GM18868 (cell line): ENCODE data around the gene TMPRSS6.

Experiments
- ATAC-seq: cut with Tn5 transposase; IDR thresholded peaks from one replicate; pipeline ENCODE4 v1.9.1; 2021; ENCODE audit warnings: mild to moderate bottlenecking, moderate library complexity; ENCODE audit not compliant: unreplicated experiment

The TMPRSS6 gene

GRCh38 chr22:37140686-37141323 lies 31.3 kb upstream of the TMPRSS6 start:
- no peak for ATAC-seq

GRCh38 chr22:37139762-37140161 lies 30.2 kb upstream of the TMPRSS6 start:
- ATAC-seq = no peak

DNA sequence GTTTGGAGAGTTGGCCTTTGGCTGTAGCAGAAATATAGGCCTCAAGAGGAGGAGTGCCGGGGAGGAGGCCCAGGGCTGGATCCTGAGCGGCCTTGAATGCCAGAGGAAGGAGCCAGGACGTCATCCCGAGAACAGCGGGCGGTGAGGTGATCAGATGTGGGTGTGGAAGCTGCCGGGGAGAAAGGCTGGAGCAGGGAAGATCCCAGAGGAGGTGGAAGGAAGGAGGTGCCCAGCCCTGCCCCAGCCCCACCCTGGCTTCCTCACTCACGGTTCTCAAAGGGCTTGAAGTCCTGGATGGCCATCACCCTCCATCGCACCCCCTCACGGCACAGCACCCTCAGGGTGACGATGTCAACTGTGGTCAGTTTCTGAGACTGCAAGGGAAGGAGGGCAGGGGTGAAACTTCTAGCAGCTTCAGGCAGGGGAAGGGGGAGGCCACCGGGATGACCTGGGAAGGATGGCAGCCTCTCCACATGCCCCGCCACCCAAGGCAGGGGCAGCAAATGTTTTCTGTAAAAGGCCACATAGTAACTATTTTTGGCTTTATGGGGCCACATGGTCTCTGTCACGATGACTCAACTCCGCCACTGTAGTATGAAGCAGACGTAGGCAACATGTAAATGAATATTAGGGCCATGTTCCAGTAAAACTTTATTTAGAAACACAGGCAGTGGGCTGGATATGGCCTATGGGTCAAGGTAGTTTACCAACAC lies 29.5 kb upstream of the TMPRSS6 start:
- ATAC-seq = no peak

DNA sequence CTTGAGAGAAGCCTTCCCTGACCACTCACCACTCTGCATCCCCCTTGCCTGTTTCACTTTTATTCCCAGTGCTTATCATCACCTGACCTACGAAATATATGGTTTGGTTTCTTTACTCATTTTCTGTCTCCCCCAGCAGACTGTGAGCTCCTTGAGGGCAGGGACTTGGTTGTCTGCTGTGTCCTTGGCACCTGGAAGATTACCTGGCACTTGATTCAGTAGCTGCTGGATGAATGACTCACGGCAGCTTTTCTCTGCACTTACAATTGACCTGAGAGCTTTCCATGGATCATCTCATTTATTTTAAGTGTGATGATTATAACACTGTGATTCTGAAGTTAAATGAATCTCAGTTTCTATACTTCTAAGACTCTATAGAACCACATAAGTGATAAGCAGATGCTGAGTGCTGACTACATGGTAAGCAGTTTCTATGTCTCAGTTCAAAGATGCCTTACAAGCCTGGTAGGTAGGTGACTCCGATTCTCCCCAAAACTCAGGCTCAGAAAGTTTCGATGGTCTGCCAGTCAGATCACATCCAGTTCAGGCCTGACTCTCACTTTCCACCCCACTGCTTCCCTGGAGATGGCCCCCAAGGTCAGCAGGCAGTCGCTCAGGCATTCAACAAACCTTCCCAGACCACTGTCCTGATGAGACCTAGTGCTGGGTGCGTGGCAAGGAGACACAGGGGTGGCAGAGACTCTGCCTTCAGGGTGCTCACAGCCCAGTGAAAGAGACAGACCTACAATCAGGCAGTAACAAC lies 28.6 kb upstream of the TMPRSS6 start:
- no peak for ATAC-seq

- no peak for ATAC-seq
Observed at GRCh38 chr22:37137131-37137530, 27.6 kb upstream of the TMPRSS6 start.

- no peak for ATAC-seq
Observed at GRCh38 chr22:37135023-37135422, 25.5 kb upstream of the TMPRSS6 start.

GRCh38 chr22:37133304-37134018 lies 23.9 kb upstream of the TMPRSS6 start:
- no peak for ATAC-seq

DNA sequence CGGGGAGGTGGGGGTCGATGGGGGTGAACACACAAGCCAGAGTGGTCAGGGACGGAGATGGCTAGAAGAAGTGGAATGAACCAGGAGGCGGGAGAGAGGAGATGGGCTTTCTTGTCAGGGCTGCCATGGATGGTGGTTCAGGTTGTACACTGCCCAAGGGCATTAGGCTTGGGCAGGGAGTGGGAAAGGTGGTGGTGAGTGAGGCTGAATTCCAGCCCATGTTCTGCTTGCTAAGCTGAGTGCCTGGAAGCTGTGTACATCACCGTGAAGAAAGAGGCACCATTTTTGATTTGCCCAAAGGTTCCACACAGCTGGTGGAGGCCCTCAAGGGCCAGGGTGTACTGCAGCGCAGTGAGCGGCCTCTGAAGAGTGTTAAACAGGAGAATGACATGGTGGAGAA lies 23.3 kb upstream of the TMPRSS6 start:
- no peak for ATAC-seq

GRCh38 chr22:37129866-37130441 lies 20.4 kb upstream of the TMPRSS6 start:
- no peak for ATAC-seq

- ATAC-seq = no peak
Observed at GRCh38 chr22:37128555-37129281, 19.2 kb upstream of the TMPRSS6 start.

DNA sequence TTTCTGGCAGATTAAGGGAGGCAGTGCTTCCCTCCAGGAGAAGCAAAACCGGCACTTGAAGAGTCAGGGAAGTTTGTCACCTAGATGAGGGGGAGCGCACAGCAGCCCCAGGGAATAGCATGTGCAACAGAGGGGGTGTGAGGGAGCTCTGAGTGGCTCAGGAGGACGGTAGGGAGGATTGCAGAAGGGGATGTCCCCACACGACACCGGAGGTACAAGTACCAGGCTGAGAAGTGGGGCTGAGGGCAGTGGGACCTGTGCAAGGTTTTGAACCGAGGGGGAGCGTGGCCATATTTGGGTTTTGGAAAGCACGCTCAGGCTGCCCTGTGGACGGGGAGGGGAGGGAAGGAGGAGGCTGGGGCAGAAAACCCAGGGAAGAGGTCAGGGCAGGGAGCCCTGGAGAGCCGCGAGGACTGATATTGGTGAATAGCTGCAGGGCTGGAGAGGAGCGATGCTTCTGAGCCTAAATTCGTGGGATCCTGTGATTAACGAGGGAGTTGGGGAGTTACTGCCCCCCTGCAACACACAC lies 17.9 kb upstream of the TMPRSS6 start:
- no peak for ATAC-seq

GRCh38 chr22:37126882-37127281 lies 17.4 kb upstream of the TMPRSS6 start:
- ATAC-seq = no peak

DNA sequence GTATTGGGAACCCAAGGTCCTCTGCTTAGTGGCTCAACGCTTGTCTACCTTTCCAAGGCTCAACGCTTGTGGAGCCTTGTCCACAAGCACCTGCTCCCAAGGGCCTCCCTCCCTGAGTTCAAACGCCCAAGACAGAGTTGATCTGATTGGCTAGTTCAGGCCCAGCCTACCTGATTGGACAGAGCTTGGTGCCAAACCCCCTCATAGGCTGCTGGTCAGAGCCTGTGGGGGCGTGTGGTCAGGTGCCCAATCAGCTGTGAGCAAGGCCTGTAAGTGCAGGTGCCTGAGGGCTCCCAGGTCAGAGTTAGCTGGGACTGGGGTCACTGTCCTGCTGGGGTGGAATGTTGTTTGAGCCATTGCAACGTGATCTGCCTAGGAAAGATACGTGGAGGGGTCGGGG lies 16.9 kb upstream of the TMPRSS6 start:
- ATAC-seq = no peak

- ATAC-seq = no peak
Observed at GRCh38 chr22:37123649-37124048, 14.1 kb upstream of the TMPRSS6 start.

GRCh38 chr22:37122598-37123180 lies 13.2 kb upstream of the TMPRSS6 start:
- ATAC-seq = no peak

DNA sequence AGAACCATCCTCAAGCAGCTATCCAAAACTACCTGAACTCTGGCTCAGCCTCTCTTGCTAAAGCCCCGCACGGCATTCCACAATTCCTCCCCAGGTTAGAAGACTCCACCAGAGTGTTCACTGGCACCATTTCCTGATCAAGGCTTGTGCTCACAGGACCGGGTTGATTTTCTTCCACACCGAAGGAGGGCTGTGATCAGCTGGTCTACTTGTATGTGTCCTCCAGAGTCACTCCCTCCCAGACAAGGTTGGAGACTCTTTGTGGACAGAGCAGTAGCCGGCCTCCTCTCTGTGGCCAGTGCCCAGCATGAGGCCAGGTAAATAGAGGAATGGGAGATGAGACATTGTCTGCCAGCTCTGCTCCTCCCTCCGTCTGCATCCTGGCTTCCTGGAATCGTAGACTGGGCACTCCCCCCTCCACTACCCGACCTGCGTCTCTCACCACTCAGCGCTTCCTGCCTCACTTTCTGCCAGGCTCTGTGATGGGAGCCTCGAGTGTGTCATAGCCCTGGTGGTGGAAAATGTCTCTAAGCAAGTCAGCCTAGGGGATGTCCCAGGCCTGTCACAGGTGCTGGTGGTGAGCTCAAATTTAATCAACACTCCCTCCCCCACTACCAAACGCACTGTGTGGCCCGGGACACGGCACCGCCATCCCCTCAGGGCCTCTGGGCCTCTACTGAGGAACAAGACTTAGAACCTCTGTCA lies 12.5 kb upstream of the TMPRSS6 start:
- ATAC-seq = peak; percentile 84

- ATAC-seq = no peak
Observed at GRCh38 chr22:37120569-37121340, 11.2 kb upstream of the TMPRSS6 start.

DNA sequence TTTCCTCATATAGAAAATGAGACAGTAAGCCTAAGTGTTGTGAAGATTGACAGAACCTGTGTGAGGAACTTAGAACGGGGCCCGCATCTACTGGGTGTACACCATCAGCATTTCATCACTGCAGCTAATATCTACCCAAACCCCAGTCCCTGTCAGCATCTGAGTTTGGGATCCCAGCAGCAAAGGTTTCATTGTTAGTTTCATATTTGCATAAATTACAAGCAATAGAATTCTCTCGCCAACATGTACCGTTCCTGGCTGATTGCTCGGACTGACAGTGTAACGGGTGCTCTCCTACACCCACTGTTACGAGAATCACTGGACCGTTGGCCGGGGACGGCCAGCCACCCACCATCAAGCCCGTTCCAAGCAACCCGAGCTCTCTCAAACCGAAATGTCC lies 10.4 kb upstream of the TMPRSS6 start:
- no peak for ATAC-seq
